IMR-90 (cell line): ENCODE results near the gene LEPROT. TPM values are rescaled to one million over a fixed set of nuclear protein-coding genes. Genes with fewer than 3 reads are reported as not detected.

ENCODE experiments used
- ATAC-seq: fragments of 200-7000 bp; cut with Tn5 transposase; 2 replicates; pipeline ENCODE4 v1.9.1; 2020; ENCODE audit warnings: low read depth, mild to moderate bottlenecking, moderate library complexity
- BruUV-seq: library from RNA; stranded (reverse); fragments of 400-500 nt; replicated peaks from 2 replicates; lab custom pipeline; 2021; lab: Mats Ljungman, UMichigan
- CTCF ChIA-PET: fragments of 300-600 bp; formaldehyde crosslinking; extraction: SDS; loops from one replicate; lab custom pipeline; 2021; ENCODE audit warnings: antibody characterized with exemption; lab: Yijun Ruan, JAX
- POLR2A ChIA-PET: fragments of 300-600 bp; sonication (Branson Sonifier 250); formaldehyde crosslinking; loops from one replicate; lab custom pipeline; 2022; ENCODE audit warnings: antibody characterized with exemption; ENCODE audit not compliant: unreplicated experiment; lab: Charles Lee
- DNase-seq: peaks from one replicate; pipeline ENCODE4 v3.0.0; 2013
- H2AFZ ChIP-seq: replicated peaks from 2 replicates; pipeline ENCODE3; 2013; ENCODE audit warnings: low read length, mild to moderate bottlenecking; ENCODE audit not compliant: poor library complexity
- H2AK5ac ChIP-seq: 2 replicates; pipeline ENCODE4 v1.6.1; 2013; ENCODE audit warnings: low read depth, low read length, inconsistent platforms
- H2AK9ac ChIP-seq: replicated peaks from 2 replicates; pipeline ENCODE3; 2013; ENCODE audit warnings: mild to moderate bottlenecking, low read depth, low read length, moderate library complexity; ENCODE audit not compliant: poor library complexity
- H2BK120ac ChIP-seq: 2 replicates; pipeline ENCODE4 v1.6.1; 2013; ENCODE audit warnings: low read depth, low read length, inconsistent platforms
- H2BK15ac ChIP-seq: 3 replicates; pipeline ENCODE4 v1.6.1; 2013; ENCODE audit warnings: low read depth, low read length, inconsistent platforms
- H2BK20ac ChIP-seq: 2 replicates; pipeline ENCODE4 v1.6.1; 2013; ENCODE audit warnings: low read depth, mild to moderate bottlenecking, inconsistent platforms, low read length, moderate library complexity
- H2BK5ac ChIP-seq: 2 replicates; pipeline ENCODE4 v1.6.1; 2013; ENCODE audit warnings: mild to moderate bottlenecking, low read depth, low read length, inconsistent platforms; ENCODE audit not compliant: poor library complexity, severe bottlenecking
- H3K14ac ChIP-seq: replicated peaks from 2 replicates; pipeline ENCODE4 v1.6.1; 2013; ENCODE audit warnings: low read depth, low read length, inconsistent platforms
- H3K18ac ChIP-seq: 2 replicates; pipeline ENCODE4 v1.6.1; 2013; ENCODE audit warnings: low read depth, low read length, control low read depth
- H3K23ac ChIP-seq: 2 replicates; pipeline ENCODE4 v1.6.1; 2013; ENCODE audit warnings: low read depth, low read length, inconsistent platforms
- H3K27ac ChIP-seq: 2 replicates; pipeline ENCODE4 v1.5.1; 2013; ENCODE audit warnings: mild to moderate bottlenecking, control low read depth, low read length; ENCODE audit not compliant: insufficient read depth
- H3K27me3 ChIP-seq: 2 replicates; pipeline ENCODE4 v1.6.1; 2013; ENCODE audit warnings: low read length; ENCODE audit not compliant: control insufficient read depth, insufficient read depth
- H3K36me3 ChIP-seq: 2 replicates; pipeline ENCODE4 v1.6.1; 2013; ENCODE audit warnings: low read length, mixed read lengths; ENCODE audit not compliant: control insufficient read depth, insufficient read depth
- H3K4ac ChIP-seq: 2 replicates; pipeline ENCODE4 v1.6.1; 2013; ENCODE audit warnings: low read depth, low read length, inconsistent platforms
- H3K4me1 ChIP-seq: 2 replicates; pipeline ENCODE4 v1.6.1; 2013; ENCODE audit warnings: low read length, mixed read lengths; ENCODE audit not compliant: control insufficient read depth, insufficient read depth
- H3K4me2 ChIP-seq: 2 replicates; pipeline ENCODE4 v1.6.1; 2013; ENCODE audit warnings: low read depth, mild to moderate bottlenecking, control low read depth, low read length, moderate library complexity
- H3K4me3 ChIP-seq: 2 replicates; pipeline ENCODE4 v1.5.1; 2013; ENCODE audit warnings: low read depth, mild to moderate bottlenecking, control low read depth, low read length, moderate library complexity; ENCODE audit not compliant: insufficient read depth
- H3K56ac ChIP-seq: 2 replicates; pipeline ENCODE4 v1.6.1; 2013; ENCODE audit warnings: low read length, inconsistent platforms; ENCODE audit not compliant: insufficient read depth; ENCODE audit errors: extremely low read depth
- H3K79me1 ChIP-seq, 2 experiments: 2 replicates each; pipeline ENCODE4 v1.6.1; 2013; ENCODE audit warnings: low read length in 2 of 2, inconsistent platforms in 1 of 2, low read depth in 1 of 2
- H3K9ac ChIP-seq: 2 replicates; pipeline ENCODE4 v1.6.1; 2013; ENCODE audit warnings: low read depth, low read length, control low read depth
- H3K9me1 ChIP-seq: 2 replicates; pipeline ENCODE4 v1.6.1; 2013; ENCODE audit warnings: low read length, inconsistent platforms; ENCODE audit not compliant: insufficient read depth
- H3K9me3 ChIP-seq: 2 replicates; pipeline ENCODE4 v1.6.1; 2013; ENCODE audit warnings: low read length; ENCODE audit not compliant: control insufficient read depth, insufficient read depth
- H4K20me1 ChIP-seq: 2 replicates; pipeline ENCODE4 v1.6.1; 2013; ENCODE audit warnings: low read length, inconsistent platforms; ENCODE audit not compliant: insufficient read depth
- H4K5ac ChIP-seq: 2 replicates; pipeline ENCODE4 v1.6.1; 2013; ENCODE audit warnings: mild to moderate bottlenecking, low read depth, low read length, control low read depth
- H4K8ac ChIP-seq, 2 experiments: 2 replicates each; pipeline ENCODE4 v1.6.1; 2013; ENCODE audit warnings: low read depth in 2 of 2, low read length in 2 of 2, control low read depth in 1 of 2, inconsistent platforms in 1 of 2
- H4K91ac ChIP-seq: 2 replicates; pipeline ENCODE4 v1.6.1; 2013; ENCODE audit warnings: low read depth, low read length, inconsistent platforms; ENCODE audit not compliant: insufficient read depth
- CEBPB ChIP-seq: IDR thresholded peaks from 2 replicates; pipeline ENCODE4 v1.6.1; 2012; ENCODE audit warnings: low read depth, low read length, improper control_type of control experiment
- CHD1 ChIP-seq: IDR thresholded peaks from 2 replicates; pipeline ENCODE4 v1.6.1; 2012; ENCODE audit warnings: low read depth, low read length, improper control_type of control experiment
- FOS ChIP-seq: fragments of 150-350 bp; IDR thresholded peaks from 2 replicates; pipeline ENCODE4 v1.6.1; 2016; ENCODE audit warnings: low read depth, low read length
- MAFK ChIP-seq: IDR thresholded peaks from 2 replicates; pipeline ENCODE4 v1.6.1; 2012; ENCODE audit warnings: low read depth, low read length, improper control_type of control experiment
- MAZ ChIP-seq: IDR thresholded peaks from 2 replicates; pipeline ENCODE4 v1.6.1; 2012; ENCODE audit warnings: low read depth, mild to moderate bottlenecking, low read length, improper control_type of control experiment, moderate library complexity, borderline replicate concordance
- MXI1 ChIP-seq: IDR thresholded peaks from 2 replicates; pipeline ENCODE4 v1.6.1; 2012; ENCODE audit warnings: low read depth, mild to moderate bottlenecking, low read length, moderate library complexity, borderline replicate concordance
- NFE2L2 ChIP-seq: fragments of 150-350 bp; IDR thresholded peaks from 2 replicates; pipeline ENCODE4 v1.6.1; 2016; ENCODE audit warnings: low read depth, mild to moderate bottlenecking, low read length
- POLR2A ChIP-seq: IDR thresholded peaks from 2 replicates; pipeline ENCODE4 v1.6.1; 2012; ENCODE audit warnings: mild to moderate bottlenecking, low read depth, low read length
- RAD21 ChIP-seq: IDR thresholded peaks from 2 replicates; pipeline ENCODE4 v1.6.1; 2012; ENCODE audit warnings: low read length, improper control_type of control experiment
- RCOR1 ChIP-seq: IDR thresholded peaks from 2 replicates; pipeline ENCODE4 v1.6.1; 2012; ENCODE audit warnings: mild to moderate bottlenecking, low read length, improper control_type of control experiment; ENCODE audit not compliant: insufficient replicate concordance
- RFX5 ChIP-seq: IDR thresholded peaks from 2 replicates; pipeline ENCODE4 v1.8.0; 2012; ENCODE audit warnings: low read depth, mild to moderate bottlenecking, low read length, moderate library complexity
- SMC3 ChIP-seq: fragments of 150-350 bp; IDR thresholded peaks from 2 replicates; pipeline ENCODE4 v1.6.1; 2016; ENCODE audit warnings: low read depth, mild to moderate bottlenecking, antibody characterized with exemption, low read length, moderate library complexity
- USF2 ChIP-seq: fragments of 150-350 bp; IDR thresholded peaks from 2 replicates; pipeline ENCODE4 v1.6.1; 2017; ENCODE audit warnings: mild to moderate bottlenecking, antibody characterized with exemption, low read length, low read depth
- WGBS, 2 experiments: methylation state at CpG; one replicate each; pipeline versions ENCODE4 v1.1.5 to v1.1.7; 2013; ENCODE audit warnings: missing lambda C conversion rate in 2 of 2; ENCODE audit not compliant: insufficient read length in 1 of 2; ENCODE audit errors: extremely low coverage in 2 of 2; 5-methylcytosine and 5-hydroxymethylcytosine counted together
- dilution Hi-C: fragments of 300-500 bp; cut with HindIII; formaldehyde crosslinking; loops from one replicate; pipeline ENCODE4 v1.14.3; 2018; ENCODE audit warnings: low sequenced_read_pairs; ENCODE audit not compliant: unreplicated experiment
- in situ Hi-C: fragments of 300-500 bp; cut with MboI; formaldehyde crosslinking; loops from 3 replicates; pipeline ENCODE4 v1.14.3; 2019; ENCODE audit warnings: low sequenced_read_pairs, inconsistent platforms, mixed read lengths
- intact Hi-C: fragments of 100-400 bp; cut with micrococcal nuclease; formaldehyde crosslinking; loops from 2 replicates; pipeline ENCODE4 v1.10.0; 2022
- polyA plus RNA-seq, 3 experiments: library from polyadenylated mRNA; depleted of rRNA; stranded (reverse); fragments of >200 nt; gene quantifications; 2 replicates each; pipeline ENCODE4 v1.2.3, GENCODE V29; 2012; ENCODE audit warnings: low replicate concordance in 1 of 3
- total RNA-seq: library from RNA; depleted of rRNA; stranded (reverse); fragments of >200 nt; gene quantifications from 2 replicates; pipeline ENCODE4 v1.2.3, GENCODE V29; 2012
- TF ChIP-seq, protein P1 (sequence below): fragments of 150-350 bp; IDR thresholded peaks from 2 replicates; pipeline ENCODE4 v1.6.1; 2016; ENCODE audit warnings: low read depth, mild to moderate bottlenecking, low read length, moderate library complexity, borderline replicate concordance

Gene LEPROT
- total and polyA plus RNA-seq, 2 of the 4 experiments (the other 2 are of a cell fraction): 21.0 to 40.2 TPM

- CTCF ChIA-PET: no interaction called here
- ATAC-seq: peak; percentile 60
- no CpG with 5 or more reads among the region's 3 CpGs for WGBS, 2 experiments
Observed at GRCh38 chr1:65478379-65479026, 58.0 kb downstream of the LEPROT start.

More at GRCh38 chr1:65478379-65479026, 58.0 kb downstream of the LEPROT start:
- BruUV-seq: no TSS peak
- H3K14ac ChIP-seq: no peak overlapping the region
- H2BK15ac ChIP-seq: no peak overlapping the region
- no peaks in the 10 kb centered on the region for H3K79me1 ChIP-seq
- no peaks in the 10 kb centered on the region for H3K36me3 ChIP-seq
- no peak overlapping the region for H2BK20ac ChIP-seq
- peak; percentile 55 for DNase-seq
- dilution Hi-C loops: no loop called here
- no peaks in the 10 kb centered on the region for H4K20me1 ChIP-seq
- TF ChIP-seq USF2: no peak
- TF ChIP-seq NFE2L2: no peak
- TF ChIP-seq MAFK: no peak
- TF ChIP-seq CHD1: no peak
- TF ChIP-seq, protein P1, sequence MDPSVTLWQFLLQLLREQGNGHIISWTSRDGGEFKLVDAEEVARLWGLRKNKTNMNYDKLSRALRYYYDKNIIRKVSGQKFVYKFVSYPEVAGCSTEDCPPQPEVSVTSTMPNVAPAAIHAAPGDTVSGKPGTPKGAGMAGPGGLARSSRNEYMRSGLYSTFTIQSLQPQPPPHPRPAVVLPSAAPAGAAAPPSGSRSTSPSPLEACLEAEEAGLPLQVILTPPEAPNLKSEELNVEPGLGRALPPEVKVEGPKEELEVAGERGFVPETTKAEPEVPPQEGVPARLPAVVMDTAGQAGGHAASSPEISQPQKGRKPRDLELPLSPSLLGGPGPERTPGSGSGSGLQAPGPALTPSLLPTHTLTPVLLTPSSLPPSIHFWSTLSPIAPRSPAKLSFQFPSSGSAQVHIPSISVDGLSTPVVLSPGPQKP: no peak
- TF ChIP-seq FOS: no peak
- no peak for TF ChIP-seq POLR2A
- no peak for TF ChIP-seq SMC3
- TF ChIP-seq CEBPB: no peak
- TF ChIP-seq MXI1: no peak
- no peak for TF ChIP-seq RFX5
- TF ChIP-seq RCOR1: no peak
- no peak for TF ChIP-seq RAD21
- TF ChIP-seq MAZ: no peak
- no peak overlapping the region for H2AFZ ChIP-seq
- H4K5ac ChIP-seq: no peak overlapping the region
- POLR2A ChIA-PET: interaction anchor here (0.6 kb wide), 1 partner anchor 756 kb away, joined by 3 read pairs; no protein-coding TSS in a partner anchor
- H3K4me1 ChIP-seq: no peaks in the 10 kb centered on the region; the same call in 1 of the 2 replicates
- no peak overlapping the region for H4K8ac ChIP-seq
- peak overlapping the region; percentile 1; the same call in 1 of the 2 replicates for H3K4me2 ChIP-seq
- no peak overlapping the region for H3K27ac ChIP-seq
- H4K91ac ChIP-seq: no peak overlapping the region
- H3K4ac ChIP-seq: no peak overlapping the region
- intact Hi-C loops: no loop called here
- H3K4me3 ChIP-seq: no peak overlapping the region
- H3K18ac ChIP-seq: no peak overlapping the region
- no peak overlapping the region for H3K23ac ChIP-seq
- H2AK5ac ChIP-seq: no peak overlapping the region
- H2BK5ac ChIP-seq: no peak overlapping the region
- H3K9me3 ChIP-seq: no peaks in the 10 kb centered on the region
- H2BK120ac ChIP-seq: no peak overlapping the region
- H3K56ac ChIP-seq: no peak overlapping the region
- in situ Hi-C loops: no loop called here
- H3K9ac ChIP-seq: no peak overlapping the region
- no peaks in the 10 kb centered on the region for H3K27me3 ChIP-seq
- no peak overlapping the region for H2AK9ac ChIP-seq
- no peaks in the 10 kb centered on the region for H3K9me1 ChIP-seq
